Kidney epithelial cell (primary cell): ENCODE measurements around the gene SYNPO. TPM values are rescaled to one million over a fixed set of nuclear protein-coding genes. Genes with fewer than 3 reads are reported as not detected.

Experiments
- DNase-seq: peaks from one replicate; pipeline ENCODE4 v3.0.0-alpha.2; 2010; ENCODE audit warnings: low read depth
- H3K27me3 ChIP-seq: 2 replicates; pipeline ENCODE4 v1.6.0; 2011; ENCODE audit warnings: low read length; ENCODE audit not compliant: control insufficient read depth, insufficient read depth
- H3K36me3 ChIP-seq: 2 replicates; pipeline ENCODE4 v1.5.1; 2011; ENCODE audit warnings: low read length; ENCODE audit not compliant: control insufficient read depth, insufficient read depth
- H3K4me3 ChIP-seq: 2 replicates; pipeline ENCODE4 v1.5.1; 2011; ENCODE audit warnings: low read depth, mild to moderate bottlenecking, control low read depth, low read length
- total RNA-seq: library from RNA; depleted of rRNA; stranded (reverse); fragments of >200 nt; gene quantifications from 2 replicates; pipeline ENCODE4 v1.2.3, GENCODE V29; 2015
- TF ChIP-seq, protein P1 (sequence below): IDR thresholded peaks from 2 replicates; pipeline ENCODE4 v1.5.1; 2011; ENCODE audit warnings: mild to moderate bottlenecking, moderate library complexity, low read length, control low read depth, inconsistent platforms; ENCODE audit not compliant: insufficient read depth, poor library complexity, severe bottlenecking

The SYNPO gene
- total RNA-seq, 1 donor from 2014 or later, result 4.0 TPM

DNA sequence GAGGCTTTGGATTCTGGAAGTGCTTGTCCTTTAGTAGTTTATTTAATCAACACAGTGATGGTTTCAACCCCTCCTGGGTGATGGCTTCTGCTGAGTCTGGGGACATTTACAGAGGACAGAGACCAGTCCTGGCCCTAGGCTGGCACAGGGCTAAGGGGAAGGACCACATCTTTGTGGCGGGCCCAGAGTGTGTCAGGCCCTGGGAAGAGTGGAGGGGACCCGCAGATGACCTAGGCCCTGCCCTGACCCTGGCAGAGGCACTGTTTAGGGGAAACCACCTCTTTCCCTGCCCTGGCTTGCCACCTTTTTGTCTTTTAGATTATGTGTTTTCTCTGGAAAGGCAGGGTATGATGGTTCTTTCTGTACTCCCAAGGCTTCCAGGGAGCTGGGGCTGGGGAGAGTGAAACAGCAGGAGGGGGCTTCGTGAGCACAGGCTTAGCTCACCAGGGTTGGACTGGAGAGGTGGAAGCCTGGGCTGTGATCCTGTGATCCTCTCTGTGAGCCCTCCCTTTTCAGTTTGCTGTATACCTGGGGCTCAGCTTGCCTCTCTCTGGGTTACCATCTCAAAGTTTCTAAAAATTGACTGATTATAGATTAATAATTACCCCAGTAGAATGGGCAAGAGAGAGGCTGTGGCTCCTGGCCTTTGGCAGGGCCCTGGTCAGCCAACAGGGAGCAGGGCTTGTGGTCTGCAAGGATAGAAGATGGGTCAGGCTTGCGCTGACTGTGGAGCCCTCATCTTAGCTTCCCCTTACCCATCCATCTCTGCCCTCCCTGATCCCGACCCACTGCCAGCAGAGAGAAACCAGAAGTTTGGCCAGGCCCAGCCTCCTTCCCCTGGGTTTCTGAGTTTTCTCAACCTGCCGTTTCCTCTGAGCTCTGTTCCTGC is 1.7 kb upstream of the SYNPO start:
- TF ChIP-seq, protein P1, sequence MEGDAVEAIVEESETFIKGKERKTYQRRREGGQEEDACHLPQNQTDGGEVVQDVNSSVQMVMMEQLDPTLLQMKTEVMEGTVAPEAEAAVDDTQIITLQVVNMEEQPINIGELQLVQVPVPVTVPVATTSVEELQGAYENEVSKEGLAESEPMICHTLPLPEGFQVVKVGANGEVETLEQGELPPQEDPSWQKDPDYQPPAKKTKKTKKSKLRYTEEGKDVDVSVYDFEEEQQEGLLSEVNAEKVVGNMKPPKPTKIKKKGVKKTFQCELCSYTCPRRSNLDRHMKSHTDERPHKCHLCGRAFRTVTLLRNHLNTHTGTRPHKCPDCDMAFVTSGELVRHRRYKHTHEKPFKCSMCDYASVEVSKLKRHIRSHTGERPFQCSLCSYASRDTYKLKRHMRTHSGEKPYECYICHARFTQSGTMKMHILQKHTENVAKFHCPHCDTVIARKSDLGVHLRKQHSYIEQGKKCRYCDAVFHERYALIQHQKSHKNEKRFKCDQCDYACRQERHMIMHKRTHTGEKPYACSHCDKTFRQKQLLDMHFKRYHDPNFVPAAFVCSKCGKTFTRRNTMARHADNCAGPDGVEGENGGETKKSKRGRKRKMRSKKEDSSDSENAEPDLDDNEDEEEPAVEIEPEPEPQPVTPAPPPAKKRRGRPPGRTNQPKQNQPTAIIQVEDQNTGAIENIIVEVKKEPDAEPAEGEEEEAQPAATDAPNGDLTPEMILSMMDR, result no peak
- H3K36me3 ChIP-seq, result no peaks in the 10 kb centered on the region
- no peak for DNase-seq
- no peaks in the 10 kb centered on the region for H3K27me3 ChIP-seq
- no peak overlapping the region for H3K4me3 ChIP-seq

DNA sequence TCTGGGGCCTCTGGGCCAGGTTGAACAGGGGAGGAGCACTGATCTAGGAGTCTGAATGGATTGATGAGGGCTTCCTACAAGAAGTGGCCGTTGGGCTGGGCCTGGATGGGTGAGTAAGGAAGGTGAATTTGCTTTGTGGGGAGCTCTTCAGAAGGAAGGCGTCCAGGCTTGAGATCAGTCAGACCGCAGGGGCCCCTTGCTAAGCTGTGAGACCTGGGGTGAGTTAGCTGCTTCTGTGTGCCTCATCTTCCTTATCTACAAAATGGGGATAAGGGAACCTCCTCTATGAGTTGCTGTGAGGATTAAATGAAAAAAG is 1.1 kb upstream of the SYNPO start:
- Histone ChIP-seq H3K27me3 (no peaks in the 10 kb centered on the region), H3K36me3 (no peaks in the 10 kb centered on the region), H3K4me3 (no peak overlapping the region)
- TF ChIP-seq, protein P1, result no peak
- no peak for DNase-seq

DNA sequence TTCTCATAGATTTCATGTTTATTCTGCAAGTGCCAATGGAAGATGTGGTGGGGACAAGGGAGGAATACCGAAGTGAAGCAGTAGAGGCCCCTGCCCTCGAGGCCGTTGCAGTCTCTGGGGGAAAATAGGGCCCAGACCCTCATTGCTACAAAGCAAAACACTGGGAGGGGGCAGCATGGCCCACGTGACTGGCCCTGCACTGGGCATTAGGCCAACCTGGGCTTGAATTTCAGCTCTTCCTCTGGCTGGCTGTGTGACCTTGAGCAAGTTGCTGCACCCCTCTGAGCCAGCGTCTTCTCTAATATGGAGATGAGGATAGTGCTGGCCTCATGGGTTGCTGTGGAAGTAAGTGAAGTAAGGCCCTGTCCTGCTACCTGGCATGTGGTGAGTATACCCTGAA is 709 bp upstream of the SYNPO start:
- Histone ChIP-seq H3K4me3 (no peak overlapping the region), H3K36me3 (no peaks in the 10 kb centered on the region)
- DNase-seq, result no peak

DNA sequence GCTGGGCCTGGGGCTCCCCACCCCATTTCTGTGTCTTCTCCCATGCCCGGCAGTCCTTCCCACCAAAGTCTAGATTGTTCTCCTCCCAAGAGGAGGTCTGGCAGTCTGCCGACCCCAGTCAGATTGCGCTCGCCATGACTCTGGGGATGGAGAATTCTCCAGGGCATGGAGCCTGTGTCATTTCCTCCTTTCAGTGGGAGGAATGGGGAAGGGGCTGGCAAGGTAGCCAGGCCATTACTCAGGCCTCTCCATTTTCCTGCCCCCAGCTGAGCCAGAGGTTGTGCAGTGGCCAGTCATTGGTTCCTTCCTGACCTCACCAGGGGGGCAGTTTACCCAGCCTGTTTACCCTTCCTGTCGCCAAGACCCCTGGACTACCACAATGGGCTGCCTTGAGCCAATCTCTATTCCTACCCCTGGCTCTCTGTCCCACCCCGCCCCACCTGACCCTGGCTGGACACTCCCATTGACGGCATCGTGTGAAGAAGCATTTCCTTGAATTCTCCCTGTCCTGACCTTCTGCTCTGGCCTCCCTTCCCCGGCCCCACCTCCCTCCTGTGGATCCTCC is 628 bp downstream of the SYNPO start:
- Histone ChIP-seq H3K36me3 (no peaks in the 10 kb centered on the region), H3K4me3 (peak overlapping the region; percentile 7), H3K27me3 (no peaks in the 10 kb centered on the region)
- TF ChIP-seq, protein P1, result no peak
- no peak for DNase-seq

More for the DNA sequence above, 709 bp upstream of the SYNPO start:
- TF ChIP-seq, protein P1, result no peak
- no peaks in the 10 kb centered on the region for H3K27me3 ChIP-seq

DNA sequence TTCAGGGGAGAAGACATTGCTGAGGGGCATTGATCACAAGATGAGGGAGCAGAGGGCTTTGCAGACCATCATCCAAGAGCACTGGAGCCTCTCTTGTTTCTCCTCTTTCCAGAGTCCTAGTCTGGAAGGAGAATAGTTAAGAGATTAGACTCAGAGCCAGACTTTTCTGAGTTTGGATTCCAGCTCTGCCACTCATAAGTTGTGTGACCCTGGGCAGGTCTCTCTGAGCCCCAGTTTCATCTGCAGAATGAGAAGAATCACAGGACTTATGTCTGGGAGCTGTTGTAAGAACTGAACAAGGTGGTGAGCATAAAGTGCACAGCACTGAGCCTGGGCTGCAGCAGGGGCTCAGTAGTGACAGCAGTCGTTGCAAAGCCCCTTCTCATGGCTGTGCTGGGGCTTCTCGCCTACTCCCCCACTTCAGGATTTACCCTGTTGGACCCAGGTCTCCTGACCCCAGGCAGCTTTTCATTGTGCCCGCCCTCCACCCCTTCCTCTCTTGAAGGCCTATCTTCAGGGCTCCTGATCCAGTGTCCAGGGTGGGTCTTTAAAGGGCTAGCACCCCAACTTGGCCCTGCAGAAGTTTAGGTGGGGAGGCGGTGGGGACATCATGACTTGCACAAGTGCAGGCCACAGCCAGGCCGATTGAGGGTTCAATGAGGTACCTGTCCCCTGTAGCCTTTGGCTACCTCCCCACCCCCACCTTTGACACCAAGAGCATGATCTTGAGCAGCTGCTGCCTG is 1.5 kb downstream of the SYNPO start:
- no peaks in the 10 kb centered on the region for H3K36me3 ChIP-seq
- no peak overlapping the region for H3K4me3 ChIP-seq
- TF ChIP-seq, protein P1, result no peak
- no peak for DNase-seq
- no peaks in the 10 kb centered on the region for H3K27me3 ChIP-seq
